ENCODE measurements around the gene BMP8B. TPM values are rescaled to one million over a fixed set of nuclear protein-coding genes. Genes with fewer than 3 reads are reported as not detected.
A peak's percentile ranks its signal among the peaks of the same experiment; 100 is the strongest.
"Not testable (repeated sequence)": the region's sequence is repeated elsewhere in the genome, so short reads cannot be mapped to it uniquely, and the experiment has no call there.

The BMP8B gene
- total RNA-seq, 1 experiment from 2014 or later: 5.9 TPM

DNA sequence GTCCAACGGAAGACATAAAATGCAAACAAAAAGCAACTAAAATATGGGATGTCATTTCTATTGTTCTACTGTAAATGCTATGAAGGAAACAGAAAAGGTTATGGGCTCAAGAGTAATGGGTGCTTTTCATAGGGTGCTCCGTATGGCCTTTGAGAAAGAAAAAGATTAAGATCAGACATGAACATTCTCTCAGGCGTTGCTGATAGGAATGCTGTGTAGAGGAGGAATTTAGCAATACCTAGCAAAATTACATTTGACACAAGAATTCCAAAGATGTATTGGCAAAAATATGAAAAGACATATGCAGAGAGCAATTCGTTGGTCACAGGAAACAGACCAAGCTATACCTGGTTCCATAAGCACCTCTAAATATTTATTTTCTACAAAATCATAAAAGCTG is 11.8 kb downstream of the BMP8B start:
- Mint-ChIP-seq H3K27me3 (ENCODE audit: insufficient read depth, unreplicated experiment) (no peaks in the 10 kb centered on the region), H3K4me1 (ENCODE audit: low read depth, unreplicated experiment) (no peaks in the 10 kb centered on the region), H3K36me3 (ENCODE audit: insufficient read depth, unreplicated experiment) (no peaks in the 10 kb centered on the region), H3K9me3 (ENCODE audit: unreplicated experiment) (no peaks in the 10 kb centered on the region), H3K27ac (ENCODE audit: unreplicated experiment) (peak overlapping the region; percentile 21), H3K4me3 (ENCODE audit: unreplicated experiment) (no peak overlapping the region)
- TF ChIP-seq, protein P1, sequence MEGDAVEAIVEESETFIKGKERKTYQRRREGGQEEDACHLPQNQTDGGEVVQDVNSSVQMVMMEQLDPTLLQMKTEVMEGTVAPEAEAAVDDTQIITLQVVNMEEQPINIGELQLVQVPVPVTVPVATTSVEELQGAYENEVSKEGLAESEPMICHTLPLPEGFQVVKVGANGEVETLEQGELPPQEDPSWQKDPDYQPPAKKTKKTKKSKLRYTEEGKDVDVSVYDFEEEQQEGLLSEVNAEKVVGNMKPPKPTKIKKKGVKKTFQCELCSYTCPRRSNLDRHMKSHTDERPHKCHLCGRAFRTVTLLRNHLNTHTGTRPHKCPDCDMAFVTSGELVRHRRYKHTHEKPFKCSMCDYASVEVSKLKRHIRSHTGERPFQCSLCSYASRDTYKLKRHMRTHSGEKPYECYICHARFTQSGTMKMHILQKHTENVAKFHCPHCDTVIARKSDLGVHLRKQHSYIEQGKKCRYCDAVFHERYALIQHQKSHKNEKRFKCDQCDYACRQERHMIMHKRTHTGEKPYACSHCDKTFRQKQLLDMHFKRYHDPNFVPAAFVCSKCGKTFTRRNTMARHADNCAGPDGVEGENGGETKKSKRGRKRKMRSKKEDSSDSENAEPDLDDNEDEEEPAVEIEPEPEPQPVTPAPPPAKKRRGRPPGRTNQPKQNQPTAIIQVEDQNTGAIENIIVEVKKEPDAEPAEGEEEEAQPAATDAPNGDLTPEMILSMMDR (IDR thresholded peaks at IDR 0.05; ENCODE audit: insufficient read depth in 1 of 2, low read depth in 1 of 2, low read length in 1 of 2, severe bottlenecking in 1 of 2, unreplicated experiment in 1 of 2): no peak
- no TSS peak for BruUV-seq (replicated peaks)
- no peaks in the 10 kb centered on the region for H3K36me3 ChIP-seq (ENCODE audit: control insufficient read depth, insufficient read depth, low read length)
- H3K9me3 ChIP-seq: no peaks in the 10 kb centered on the region
- POLR2A ChIA-PET: no interaction called here
- intact Hi-C loops (cut with micrococcal nuclease; ENCODE audit: unreplicated experiment): no loop called here
- CTCF ChIA-PET: interaction anchor here (0.6 kb wide), 1 partner anchor 22 kb away, joined by 3 read pairs; no protein-coding TSS in a partner anchor
- H3K4me3 ChIP-seq (ENCODE audit: low read depth, low read length): no peak overlapping the region
- no peaks in the 10 kb centered on the region for H3K27me3 ChIP-seq (replicated peaks; ENCODE audit: control insufficient read depth, insufficient read depth, low read length)
- no peak for DNase-seq
- peaks cover 6% of the 10 kb centered on the region; the same call in 1 of the 2 replicates for H3K4me1 ChIP-seq

DNA sequence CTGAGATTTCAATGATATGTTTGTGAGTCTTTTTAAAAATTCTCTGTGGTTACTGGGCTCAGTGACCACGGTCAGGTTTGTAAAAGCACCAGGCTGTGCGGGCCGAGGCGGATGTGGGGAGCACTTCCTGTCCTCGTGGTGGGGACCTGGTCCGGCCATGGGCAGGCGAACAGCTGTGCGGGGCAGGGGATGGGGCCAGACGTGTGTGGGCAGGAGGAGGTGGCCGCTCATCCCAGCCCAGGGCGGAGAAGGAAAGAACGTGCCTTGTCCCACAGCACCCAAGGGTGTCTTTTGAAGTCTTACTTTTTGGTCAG is 12.3 kb downstream of the BMP8B start:
- Histone ChIP-seq H3K9me3 (no peaks in the 10 kb centered on the region), H3K4me3 (ENCODE audit: low read depth, low read length) (no peak overlapping the region), H3K36me3 (ENCODE audit: control insufficient read depth, insufficient read depth, low read length) (no peaks in the 10 kb centered on the region), H3K4me1 (peaks cover 6% of the 10 kb centered on the region; the same call in 1 of the 2 replicates), H3K27me3 (replicated peaks; ENCODE audit: control insufficient read depth, insufficient read depth, low read length) (no peaks in the 10 kb centered on the region)
- BruUV-seq (replicated peaks): no TSS peak
- Mint-ChIP-seq H3K27ac (ENCODE audit: unreplicated experiment) (peak overlapping the region; percentile 21), H3K4me3 (ENCODE audit: unreplicated experiment) (no peak overlapping the region), H3K27me3 (ENCODE audit: insufficient read depth, unreplicated experiment) (no peaks in the 10 kb centered on the region), H3K4me1 (ENCODE audit: low read depth, unreplicated experiment) (no peaks in the 10 kb centered on the region), H3K9me3 (ENCODE audit: unreplicated experiment) (no peaks in the 10 kb centered on the region), H3K36me3 (ENCODE audit: insufficient read depth, unreplicated experiment) (no peaks in the 10 kb centered on the region)
- DNase-seq: no peak
- ChIA-PET POLR2A (no interaction called here), CTCF (no interaction called here)
- intact Hi-C loops (cut with micrococcal nuclease; ENCODE audit: unreplicated experiment): no loop called here
- TF ChIP-seq, protein P1 (IDR thresholded peaks at IDR 0.05; ENCODE audit: insufficient read depth in 1 of 2, low read depth in 1 of 2, low read length in 1 of 2, severe bottlenecking in 1 of 2, unreplicated experiment in 1 of 2): no peak

DNA sequence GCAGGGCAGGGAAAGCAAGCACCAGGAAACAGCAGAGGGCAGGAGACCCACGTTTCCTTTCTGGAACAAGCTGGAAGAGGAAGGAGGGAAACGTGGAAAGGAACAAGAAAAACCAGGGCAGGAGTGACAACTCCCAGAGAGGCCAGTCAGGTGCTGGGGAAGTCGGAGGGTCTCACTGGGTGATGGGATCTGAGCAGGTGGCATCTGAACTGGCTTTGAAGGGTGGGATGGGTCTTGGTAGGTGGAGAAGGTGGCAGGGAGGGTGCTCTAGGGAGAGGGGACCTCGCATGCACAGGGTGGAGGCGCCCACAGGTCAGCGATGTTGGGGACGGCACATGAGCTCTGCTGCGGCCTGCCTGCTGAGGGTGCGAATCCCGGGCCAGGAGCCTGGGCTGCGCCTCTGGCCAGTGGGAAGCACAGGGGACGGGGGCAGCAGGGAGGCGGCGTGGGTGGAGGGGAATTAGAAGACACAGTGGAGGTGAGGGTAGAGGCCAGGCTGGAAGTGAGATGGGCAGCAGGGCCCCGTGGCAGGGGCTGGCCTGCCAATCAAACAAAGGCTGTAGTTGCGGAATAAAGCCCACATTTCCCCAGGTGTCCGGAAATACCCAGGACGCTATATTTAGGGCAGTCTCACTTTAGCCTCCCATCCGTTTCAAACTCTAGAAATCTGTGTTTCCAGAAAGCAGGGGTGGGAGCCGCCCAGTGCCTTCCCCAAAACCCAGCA is 12.8 kb downstream of the BMP8B start:
- H3K4me1 Mint-ChIP-seq (ENCODE audit: low read depth, unreplicated experiment); POLR2A ChIA-PET; H3K9me3 ChIP-seq; intact Hi-C loops (cut with micrococcal nuclease; ENCODE audit: unreplicated experiment); CTCF ChIA-PET; H3K27me3 ChIP-seq (replicated peaks; ENCODE audit: control insufficient read depth, insufficient read depth, low read length); H3K36me3 ChIP-seq (ENCODE audit: control insufficient read depth, insufficient read depth, low read length); H3K4me1 ChIP-seq; H3K4me3 ChIP-seq (ENCODE audit: low read depth, low read length); H3K9me3 Mint-ChIP-seq (ENCODE audit: unreplicated experiment); H3K4me3 Mint-ChIP-seq (ENCODE audit: unreplicated experiment); H3K27me3 Mint-ChIP-seq (ENCODE audit: insufficient read depth, unreplicated experiment); H3K36me3 Mint-ChIP-seq (ENCODE audit: insufficient read depth, unreplicated experiment); BruUV-seq (replicated peaks); DNase-seq: not testable (repeated sequence)
- H3K27ac Mint-ChIP-seq (ENCODE audit: unreplicated experiment): peak overlapping the region; percentile 63

DNA sequence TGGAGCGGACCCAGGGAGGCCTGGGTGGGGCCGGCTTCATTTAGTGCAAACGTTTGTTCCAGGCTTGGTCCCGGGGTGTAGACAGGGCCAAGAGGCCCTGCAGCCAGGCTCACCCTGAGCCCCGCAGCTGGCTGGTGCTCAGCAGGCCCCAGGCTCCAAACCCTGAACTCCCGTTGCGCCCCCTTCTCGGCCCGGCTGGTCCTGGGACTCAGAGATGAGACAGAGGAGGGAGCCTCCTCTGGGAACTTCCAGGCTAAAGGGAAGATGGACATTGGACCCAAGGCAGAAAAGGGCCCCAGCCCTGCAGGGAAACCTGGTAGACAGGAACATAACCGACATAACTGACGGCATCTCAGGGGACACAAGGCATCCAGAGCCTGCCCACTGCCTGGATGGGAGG is 13.5 kb downstream of the BMP8B start:
- H3K36me3 Mint-ChIP-seq (ENCODE audit: insufficient read depth, unreplicated experiment); POLR2A ChIA-PET; H3K9me3 ChIP-seq; H3K4me1 Mint-ChIP-seq (ENCODE audit: low read depth, unreplicated experiment); H3K27me3 Mint-ChIP-seq (ENCODE audit: insufficient read depth, unreplicated experiment); intact Hi-C loops (cut with micrococcal nuclease; ENCODE audit: unreplicated experiment); H3K4me3 ChIP-seq (ENCODE audit: low read depth, low read length); H3K4me3 Mint-ChIP-seq (ENCODE audit: unreplicated experiment); H3K4me1 ChIP-seq; CTCF ChIA-PET; H3K36me3 ChIP-seq (ENCODE audit: control insufficient read depth, insufficient read depth, low read length); H3K27me3 ChIP-seq (replicated peaks; ENCODE audit: control insufficient read depth, insufficient read depth, low read length); BruUV-seq (replicated peaks); H3K9me3 Mint-ChIP-seq (ENCODE audit: unreplicated experiment): not testable (repeated sequence)
- H3K27ac Mint-ChIP-seq (ENCODE audit: unreplicated experiment): peak overlapping the region; percentile 63
- DNase-seq: peak; percentile 49 to 73

DNA sequence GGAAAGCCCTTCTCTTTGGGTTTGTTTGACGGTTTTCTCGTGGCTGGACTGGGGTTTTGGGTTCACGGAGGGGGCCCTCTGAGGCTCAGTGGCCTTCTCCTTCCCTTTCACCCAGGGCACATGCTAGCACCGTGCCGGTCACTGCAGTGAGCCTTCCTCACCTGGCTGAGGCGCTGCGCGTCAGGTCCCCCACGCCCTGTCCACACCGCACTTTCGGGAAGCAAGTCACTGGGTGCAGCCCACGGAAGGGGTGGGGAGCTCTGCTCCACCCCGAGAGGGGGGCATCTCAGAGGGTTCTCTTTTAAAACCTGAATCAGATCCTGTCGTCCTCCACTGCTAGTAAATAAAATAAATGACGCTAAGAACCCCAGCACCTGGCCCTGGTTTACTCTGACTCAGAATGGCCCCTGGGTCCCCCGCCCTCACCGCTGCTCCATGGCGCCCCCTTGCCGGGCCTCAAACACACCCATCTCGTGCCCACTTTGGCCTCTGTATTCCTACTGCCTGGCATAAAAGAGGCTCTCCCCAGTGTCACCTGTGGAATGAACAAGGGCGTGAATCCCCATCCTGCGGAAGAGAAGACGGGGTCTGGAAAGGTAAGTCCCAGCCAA is 15.2 kb downstream of the BMP8B start:
- DNase-seq; H3K27ac Mint-ChIP-seq (ENCODE audit: unreplicated experiment); POLR2A ChIA-PET; H3K4me3 ChIP-seq (ENCODE audit: low read depth, low read length); H3K9me3 ChIP-seq; H3K4me3 Mint-ChIP-seq (ENCODE audit: unreplicated experiment); BruUV-seq (replicated peaks); H3K27me3 Mint-ChIP-seq (ENCODE audit: insufficient read depth, unreplicated experiment); intact Hi-C loops (cut with micrococcal nuclease; ENCODE audit: unreplicated experiment); CTCF ChIA-PET; H3K4me1 ChIP-seq; H3K4me1 Mint-ChIP-seq (ENCODE audit: low read depth, unreplicated experiment); H3K36me3 ChIP-seq (ENCODE audit: control insufficient read depth, insufficient read depth, low read length); H3K9me3 Mint-ChIP-seq (ENCODE audit: unreplicated experiment); H3K36me3 Mint-ChIP-seq (ENCODE audit: insufficient read depth, unreplicated experiment); H3K27me3 ChIP-seq (replicated peaks; ENCODE audit: control insufficient read depth, insufficient read depth, low read length): not testable (repeated sequence)

Data from Caco-2 (cell line).